CD4-positive, alpha-beta T cell treated with Interleukin-4 for 4 hours (primary cell): ENCODE results near the gene OLFML2A.
"Not testable (repeated sequence)": the region's sequence is repeated elsewhere in the genome, so short reads cannot be mapped to it uniquely, and the experiment has no call there.

Source experiments
- DNase-seq: peaks from one replicate; pipeline ENCODE4 v3.0.0-alpha.2; 2020

OLFML2A gene

GRCh38 chr9:124776954-124777648 is at the start of gene OLFML2A:
Gene OLFML2A (plus strand): TSS chr9:124777133. CDS start chr9:124777271, 138 bp downstream.
- no peak for DNase-seq

DNA sequence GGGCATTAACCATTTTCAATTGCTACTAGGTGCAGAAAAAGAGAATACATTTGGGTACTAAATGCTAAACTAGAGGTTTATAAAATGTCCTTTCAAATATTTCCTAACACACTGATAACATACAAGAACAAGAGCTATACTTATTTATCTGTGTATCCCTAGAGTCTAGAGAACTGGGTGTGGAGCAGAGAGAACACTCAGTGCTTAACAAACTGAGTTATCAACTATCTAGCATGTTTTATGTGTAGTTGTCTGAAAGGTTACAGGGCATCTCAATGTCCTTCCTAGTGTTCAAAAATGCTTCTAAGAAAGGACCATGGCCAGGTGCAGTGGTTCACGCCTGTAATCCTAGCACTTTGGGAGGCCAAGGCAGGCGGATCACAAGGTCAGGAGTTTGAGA is 46.2 kb upstream of the OLFML2A start:
- no peak for DNase-seq

DNA sequence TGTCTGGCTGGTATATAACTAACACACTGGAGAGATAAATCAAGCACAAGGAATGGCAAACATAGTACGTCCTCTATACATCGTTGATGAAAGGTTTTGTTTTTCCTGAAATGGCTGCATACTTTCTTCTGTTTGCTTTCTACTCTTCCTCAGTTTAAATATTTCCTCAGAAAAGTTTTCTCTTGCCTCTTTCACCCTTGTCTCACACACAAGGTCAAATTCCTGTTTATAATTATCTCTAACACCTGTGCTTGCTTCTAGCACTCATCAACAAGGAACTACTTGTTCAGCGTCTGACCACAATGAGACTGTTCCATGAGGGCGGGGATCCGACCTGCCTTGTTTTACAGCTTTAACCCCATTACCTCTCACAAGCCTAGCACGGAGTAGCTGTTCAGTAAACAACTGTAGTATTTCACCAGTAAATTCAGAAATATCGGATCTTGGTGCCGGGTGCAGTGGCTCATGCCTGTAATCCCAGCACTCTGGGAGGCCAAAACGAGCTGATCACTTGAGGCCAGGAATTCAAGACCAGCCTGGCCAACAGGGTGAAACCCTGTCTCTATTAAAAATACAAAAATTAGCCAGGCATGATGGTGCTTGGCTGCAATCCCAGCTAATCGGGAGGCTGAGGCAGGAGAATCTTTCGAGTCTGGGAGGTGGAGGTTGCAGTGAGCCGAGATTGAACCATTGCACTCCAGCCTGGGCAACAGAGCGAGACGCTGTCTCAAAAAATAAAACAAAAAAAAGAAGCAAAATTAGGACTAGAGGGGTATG is 42.8 kb upstream of the OLFML2A start:
- DNase-seq, result no peak

DNA sequence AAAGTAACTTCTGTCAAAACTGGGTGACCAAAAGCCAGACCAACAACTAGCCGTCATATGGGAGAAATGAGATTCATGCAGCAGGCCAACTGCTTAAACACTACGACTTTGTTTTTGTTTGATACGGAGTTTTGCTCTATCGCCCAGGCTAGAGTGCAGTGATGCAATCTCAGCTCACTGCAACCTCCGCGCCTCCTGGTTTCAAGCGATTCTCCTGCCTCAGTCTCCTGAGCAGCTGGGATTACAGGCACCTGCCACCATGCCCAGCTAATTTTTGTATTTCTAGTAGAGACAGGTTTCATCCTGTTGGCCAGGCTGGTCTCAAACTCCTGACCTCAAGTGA is 42.2 kb upstream of the OLFML2A start:
- DNase-seq, result not testable (repeated sequence)

DNA sequence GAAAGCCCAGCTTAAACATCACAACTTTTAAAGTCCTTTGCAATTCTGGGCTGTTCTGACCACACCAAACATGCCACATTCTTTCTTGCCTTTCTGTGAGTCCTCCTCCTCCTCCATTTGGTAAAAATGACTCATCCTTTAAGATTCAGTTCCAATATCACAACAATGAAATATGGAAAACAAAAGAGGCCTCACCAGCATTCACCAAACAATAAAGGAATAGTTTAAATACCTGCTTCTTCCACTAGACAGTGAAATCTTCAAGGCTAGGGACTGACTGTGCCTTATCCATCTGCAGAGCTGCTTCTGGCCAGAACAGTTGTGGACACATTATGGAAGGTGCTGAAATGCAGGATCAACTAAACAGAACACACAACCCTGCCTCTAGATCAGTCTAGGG is 41.8 kb upstream of the OLFML2A start:
- no peak for DNase-seq

DNA sequence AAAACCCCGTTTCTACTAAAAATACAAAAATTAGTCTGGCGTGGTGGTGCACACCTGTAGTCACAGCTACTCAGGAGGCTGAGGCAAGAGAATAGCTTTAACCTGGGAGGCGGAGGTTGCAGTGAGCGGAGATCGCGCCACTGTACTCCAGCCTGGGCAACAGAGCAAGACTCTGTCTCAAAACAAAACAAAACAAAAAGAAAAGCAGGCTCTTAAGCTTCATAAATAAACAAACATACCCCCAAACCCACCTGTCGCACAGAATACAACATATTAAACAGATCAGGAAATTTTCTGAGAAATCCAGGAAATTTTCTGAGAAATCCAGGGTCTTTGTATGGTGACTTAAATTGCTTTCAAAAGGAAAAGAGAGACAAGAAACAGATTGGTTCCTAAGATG is 38.9 kb upstream of the OLFML2A start:
- not testable (repeated sequence) for DNase-seq

GRCh38 chr9:124739360-124739759 is 37.6 kb upstream of the OLFML2A start:
- DNase-seq, result no peak

GRCh38 chr9:124741149-124741548 is 35.8 kb upstream of the OLFML2A start:
- DNase-seq, result no peak

DNA sequence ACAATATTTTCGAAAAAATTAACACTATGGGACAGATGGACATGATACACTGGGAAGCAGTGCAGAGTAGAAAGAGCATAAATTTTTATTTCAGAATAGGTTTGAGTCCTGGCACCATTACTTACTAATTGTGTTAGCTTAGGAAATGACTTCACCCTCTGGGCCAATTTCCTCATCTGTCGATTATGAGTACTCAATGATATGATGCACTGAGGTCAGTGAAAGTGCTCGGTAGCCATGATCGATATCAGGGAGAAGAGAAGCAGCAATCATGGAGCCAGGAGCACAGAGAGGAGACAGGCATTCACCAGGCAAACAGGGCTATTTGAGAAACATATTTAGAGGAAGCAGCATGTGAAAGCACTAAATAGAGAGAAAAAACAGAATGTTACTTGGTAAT is 35.3 kb upstream of the OLFML2A start:
- no peak for DNase-seq

- no peak for DNase-seq
Observed at GRCh38 chr9:124742940-124743339, 34.0 kb upstream of the OLFML2A start.

GRCh38 chr9:124743686-124744348 is 33.1 kb upstream of the OLFML2A start:
- no peak for DNase-seq

- DNase-seq, result no peak
Observed at GRCh38 chr9:124747065-124747464, 29.9 kb upstream of the OLFML2A start.

DNA sequence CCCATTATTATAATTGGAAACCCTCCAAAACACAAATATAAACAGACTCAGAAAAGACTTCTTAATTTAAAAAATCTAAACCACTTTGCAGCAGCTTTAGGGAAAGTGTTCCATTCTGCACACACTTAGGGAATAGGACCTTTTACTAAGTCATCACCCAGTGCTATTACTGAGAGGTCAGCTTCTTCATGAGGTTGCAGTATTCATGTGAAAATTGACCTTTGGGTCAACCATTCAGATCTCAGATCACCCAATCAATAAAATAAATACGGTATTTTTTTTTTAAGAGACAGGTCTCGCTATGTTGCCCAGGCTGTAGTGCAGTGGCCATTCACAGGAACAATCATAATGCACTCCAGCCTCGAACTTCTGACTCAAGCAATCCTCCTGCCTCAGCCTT is 27.6 kb upstream of the OLFML2A start:
- DNase-seq, result no peak

GRCh38 chr9:124749781-124750180 is 27.2 kb upstream of the OLFML2A start:
- DNase-seq, result no peak

DNA sequence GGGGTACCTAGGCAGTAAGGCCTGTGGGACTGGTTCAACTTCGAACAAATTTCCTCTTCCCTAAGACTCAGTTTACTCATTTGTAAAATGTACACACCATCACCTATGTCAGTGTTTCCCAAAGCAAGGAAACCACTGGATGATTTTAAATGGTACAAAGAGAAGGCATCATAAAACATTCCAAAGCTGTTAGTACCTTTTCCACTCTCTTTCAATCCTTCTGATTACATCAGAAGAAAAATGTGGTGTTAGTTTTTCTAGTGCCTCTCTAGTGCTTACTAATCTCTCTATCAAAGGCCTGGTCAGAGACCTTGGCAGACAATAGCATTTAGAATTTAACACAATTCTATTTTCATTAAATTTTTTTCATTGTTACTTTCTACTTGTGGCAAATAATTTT is 24.0 kb upstream of the OLFML2A start:
- DNase-seq, result no peak

GRCh38 chr9:124754289-124754688 is 22.6 kb upstream of the OLFML2A start:
- no peak for DNase-seq

DNA sequence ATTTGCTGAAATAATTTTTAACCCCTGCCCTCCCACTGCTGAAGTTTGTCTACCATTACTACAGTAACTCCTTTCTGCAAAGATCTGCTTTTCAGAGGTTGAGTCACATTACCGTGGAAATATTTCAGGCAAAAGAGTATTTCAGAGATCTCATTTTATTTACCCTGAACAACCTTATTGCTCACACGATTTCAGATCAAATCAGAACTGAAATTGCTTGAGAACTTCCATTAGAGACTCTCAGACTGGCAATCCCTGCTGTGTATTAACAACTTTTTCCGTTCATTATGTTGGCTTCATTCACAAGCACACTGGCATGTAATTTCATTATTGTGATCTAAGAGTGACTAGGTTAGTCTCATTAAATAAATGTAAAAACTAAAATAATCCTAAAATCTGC is 21.9 kb upstream of the OLFML2A start:
- no peak for DNase-seq

- DNase-seq, result no peak
Observed at GRCh38 chr9:124756011-124756410, 20.9 kb upstream of the OLFML2A start.

GRCh38 chr9:124757616-124758015 is 19.3 kb upstream of the OLFML2A start:
- DNase-seq, result no peak

- DNase-seq, result no peak
Observed at GRCh38 chr9:124758061-124758460, 18.9 kb upstream of the OLFML2A start.

DNA sequence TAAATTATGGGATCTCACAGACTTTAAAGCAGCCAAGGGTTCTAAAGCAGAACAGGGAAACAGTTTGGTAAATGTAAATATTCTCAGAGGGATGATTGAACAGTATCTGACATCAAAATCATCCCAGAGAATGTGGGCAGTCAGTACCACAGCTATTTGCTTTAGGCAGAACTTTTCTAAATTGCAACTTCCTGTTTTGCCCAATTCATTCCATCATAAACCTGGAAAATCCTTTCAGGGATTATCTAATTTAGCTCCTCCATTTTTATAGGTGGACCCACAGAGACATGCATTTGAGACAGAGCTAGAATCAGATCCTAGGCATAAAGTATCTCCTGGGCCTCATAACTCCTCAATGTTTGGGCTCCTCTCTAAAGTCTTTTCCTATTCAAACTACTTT is 18.2 kb upstream of the OLFML2A start:
- DNase-seq, result no peak

DNA sequence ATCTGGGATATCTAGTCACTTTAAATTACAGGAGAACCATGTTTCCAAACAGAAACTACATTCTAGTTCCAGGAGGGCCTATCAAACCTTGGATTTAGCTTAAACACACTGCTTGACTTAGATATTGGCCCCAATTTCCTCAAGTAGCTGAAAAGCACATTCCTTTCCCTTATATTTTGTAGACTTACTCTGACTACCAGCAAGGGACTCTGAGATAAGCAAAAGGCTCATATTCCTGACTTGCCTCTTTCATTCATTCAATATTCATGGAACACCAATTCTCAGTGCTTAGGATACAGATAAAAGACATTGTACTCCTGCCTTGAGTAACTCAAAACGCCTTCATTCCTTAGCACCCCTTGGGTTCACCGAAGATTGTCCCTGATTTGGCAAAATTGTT is 17.6 kb upstream of the OLFML2A start:
- DNase-seq, result no peak

DNA sequence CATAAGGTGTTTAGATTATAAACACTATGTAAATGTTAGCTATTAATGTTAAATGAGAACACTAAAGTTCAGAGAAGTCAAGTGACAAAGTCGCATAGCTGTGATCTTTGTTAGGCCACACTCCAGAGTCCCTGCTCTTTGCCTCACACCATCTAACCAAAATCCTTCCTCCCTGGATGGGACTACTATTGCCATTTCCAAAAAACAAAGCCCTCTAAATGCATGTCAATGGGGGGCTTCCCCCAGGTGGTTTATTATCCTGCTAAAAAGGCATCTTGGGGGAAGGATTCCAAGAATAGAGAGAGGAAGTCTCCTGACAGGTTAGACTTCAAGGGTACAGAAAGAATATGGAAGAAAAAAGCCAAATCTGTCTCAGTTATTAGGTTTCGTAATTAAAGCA is 16.2 kb upstream of the OLFML2A start:
- DNase-seq, result no peak

GRCh38 chr9:124761196-124761595 is 15.7 kb upstream of the OLFML2A start:
- no peak for DNase-seq
